ENCODE results near the gene MARCHF10.

Gene MARCHF10

GRCh38 chr17:62653002-62653825, 154.9 kb downstream of the MARCHF10 start:
- Mint-ChIP-seq H3K9me3 (no peaks in the 10 kb centered on the region), H3K27ac (peak overlapping the region; percentile 89), H3K4me1 (ENCODE audit: low read depth) (peaks cover 30% of the 10 kb centered on the region), H3K27me3 (peaks cover 40% of the 10 kb centered on the region), H3K36me3 (ENCODE audit: low read depth) (no peaks in the 10 kb centered on the region), H3K4me3 (peak overlapping the region; percentile 88)
- intact Hi-C loops (cut with micrococcal nuclease) = no loop called here

GRCh38 chr17:62652251-62653001, 155.7 kb downstream of the MARCHF10 start:
- peaks cover 30% of the 10 kb centered on the region for H3K4me1 Mint-ChIP-seq (ENCODE audit: low read depth)
- no peaks in the 10 kb centered on the region for H3K36me3 Mint-ChIP-seq (ENCODE audit: low read depth)
- intact Hi-C loops (cut with micrococcal nuclease) = no loop called here
- peaks cover 40% of the 10 kb centered on the region for H3K27me3 Mint-ChIP-seq
- H3K4me3 Mint-ChIP-seq = peak overlapping the region; percentile 88
- H3K27ac Mint-ChIP-seq = peak overlapping the region; percentile 89
- no peaks in the 10 kb centered on the region for H3K9me3 Mint-ChIP-seq
